IMR-90 (cell line): ENCODE data around the gene MMP24. TPM values are rescaled to one million over a fixed set of nuclear protein-coding genes. Genes with fewer than 3 reads are reported as not detected.

Experiments
- ATAC-seq: fragments of 200-7000 bp; cut with Tn5 transposase; 2 replicates; pipeline ENCODE4 v1.9.1; 2020; ENCODE audit warnings: low read depth, mild to moderate bottlenecking, moderate library complexity
- BruUV-seq: library from RNA; stranded (reverse); fragments of 400-500 nt; replicated peaks from 2 replicates; lab custom pipeline; 2021; lab: Mats Ljungman, UMichigan
- CTCF ChIA-PET: fragments of 300-600 bp; formaldehyde crosslinking; extraction: SDS; loops from one replicate; lab custom pipeline; 2021; ENCODE audit warnings: antibody characterized with exemption; lab: Yijun Ruan, JAX
- POLR2A ChIA-PET: fragments of 300-600 bp; sonication (Branson Sonifier 250); formaldehyde crosslinking; loops from one replicate; lab custom pipeline; 2022; ENCODE audit warnings: antibody characterized with exemption; ENCODE audit not compliant: unreplicated experiment; lab: Charles Lee
- DNase-seq: peaks from one replicate; pipeline ENCODE4 v3.0.0; 2013
- H2AFZ ChIP-seq: replicated peaks from 2 replicates; pipeline ENCODE3; 2013; ENCODE audit warnings: low read length, mild to moderate bottlenecking; ENCODE audit not compliant: poor library complexity
- H2AK5ac ChIP-seq: 2 replicates; pipeline ENCODE4 v1.6.1; 2013; ENCODE audit warnings: low read depth, low read length, inconsistent platforms
- H2AK9ac ChIP-seq: replicated peaks from 2 replicates; pipeline ENCODE3; 2013; ENCODE audit warnings: mild to moderate bottlenecking, low read depth, low read length, moderate library complexity; ENCODE audit not compliant: poor library complexity
- H2BK120ac ChIP-seq: 2 replicates; pipeline ENCODE4 v1.6.1; 2013; ENCODE audit warnings: low read depth, low read length, inconsistent platforms
- H2BK15ac ChIP-seq: 3 replicates; pipeline ENCODE4 v1.6.1; 2013; ENCODE audit warnings: low read depth, low read length, inconsistent platforms
- H2BK20ac ChIP-seq: 2 replicates; pipeline ENCODE4 v1.6.1; 2013; ENCODE audit warnings: low read depth, mild to moderate bottlenecking, inconsistent platforms, low read length, moderate library complexity
- H2BK5ac ChIP-seq: 2 replicates; pipeline ENCODE4 v1.6.1; 2013; ENCODE audit warnings: mild to moderate bottlenecking, low read depth, low read length, inconsistent platforms; ENCODE audit not compliant: poor library complexity, severe bottlenecking
- H3K14ac ChIP-seq: replicated peaks from 2 replicates; pipeline ENCODE4 v1.6.1; 2013; ENCODE audit warnings: low read depth, low read length, inconsistent platforms
- H3K18ac ChIP-seq: 2 replicates; pipeline ENCODE4 v1.6.1; 2013; ENCODE audit warnings: low read depth, low read length, control low read depth
- H3K23ac ChIP-seq: 2 replicates; pipeline ENCODE4 v1.6.1; 2013; ENCODE audit warnings: low read depth, low read length, inconsistent platforms
- H3K27ac ChIP-seq: 2 replicates; pipeline ENCODE4 v1.5.1; 2013; ENCODE audit warnings: mild to moderate bottlenecking, control low read depth, low read length; ENCODE audit not compliant: insufficient read depth
- H3K27me3 ChIP-seq: 2 replicates; pipeline ENCODE4 v1.6.1; 2013; ENCODE audit warnings: low read length; ENCODE audit not compliant: control insufficient read depth, insufficient read depth
- H3K36me3 ChIP-seq: 2 replicates; pipeline ENCODE4 v1.6.1; 2013; ENCODE audit warnings: low read length, mixed read lengths; ENCODE audit not compliant: control insufficient read depth, insufficient read depth
- H3K4ac ChIP-seq: 2 replicates; pipeline ENCODE4 v1.6.1; 2013; ENCODE audit warnings: low read depth, low read length, inconsistent platforms
- H3K4me1 ChIP-seq: 2 replicates; pipeline ENCODE4 v1.6.1; 2013; ENCODE audit warnings: low read length, mixed read lengths; ENCODE audit not compliant: control insufficient read depth, insufficient read depth
- H3K4me2 ChIP-seq: 2 replicates; pipeline ENCODE4 v1.6.1; 2013; ENCODE audit warnings: low read depth, mild to moderate bottlenecking, control low read depth, low read length, moderate library complexity
- H3K4me3 ChIP-seq: 2 replicates; pipeline ENCODE4 v1.5.1; 2013; ENCODE audit warnings: low read depth, mild to moderate bottlenecking, control low read depth, low read length, moderate library complexity; ENCODE audit not compliant: insufficient read depth
- H3K56ac ChIP-seq: 2 replicates; pipeline ENCODE4 v1.6.1; 2013; ENCODE audit warnings: low read length, inconsistent platforms; ENCODE audit not compliant: insufficient read depth; ENCODE audit errors: extremely low read depth
- H3K79me1 ChIP-seq, 2 experiments: 2 replicates each; pipeline ENCODE4 v1.6.1; 2013; ENCODE audit warnings: low read length in 2 of 2, inconsistent platforms in 1 of 2, low read depth in 1 of 2
- H3K9ac ChIP-seq: 2 replicates; pipeline ENCODE4 v1.6.1; 2013; ENCODE audit warnings: low read depth, low read length, control low read depth
- H3K9me1 ChIP-seq: 2 replicates; pipeline ENCODE4 v1.6.1; 2013; ENCODE audit warnings: low read length, inconsistent platforms; ENCODE audit not compliant: insufficient read depth
- H3K9me3 ChIP-seq: 2 replicates; pipeline ENCODE4 v1.6.1; 2013; ENCODE audit warnings: low read length; ENCODE audit not compliant: control insufficient read depth, insufficient read depth
- H4K20me1 ChIP-seq: 2 replicates; pipeline ENCODE4 v1.6.1; 2013; ENCODE audit warnings: low read length, inconsistent platforms; ENCODE audit not compliant: insufficient read depth
- H4K5ac ChIP-seq: 2 replicates; pipeline ENCODE4 v1.6.1; 2013; ENCODE audit warnings: mild to moderate bottlenecking, low read depth, low read length, control low read depth
- H4K8ac ChIP-seq, 2 experiments: 2 replicates each; pipeline ENCODE4 v1.6.1; 2013; ENCODE audit warnings: low read depth in 2 of 2, low read length in 2 of 2, control low read depth in 1 of 2, inconsistent platforms in 1 of 2
- H4K91ac ChIP-seq: 2 replicates; pipeline ENCODE4 v1.6.1; 2013; ENCODE audit warnings: low read depth, low read length, inconsistent platforms; ENCODE audit not compliant: insufficient read depth
- BHLHE40 ChIP-seq: fragments of 150-350 bp; IDR thresholded peaks from 2 replicates; pipeline ENCODE4 v1.6.1; 2016; ENCODE audit warnings: mild to moderate bottlenecking, low read depth, low read length
- CEBPB ChIP-seq: IDR thresholded peaks from 2 replicates; pipeline ENCODE4 v1.6.1; 2012; ENCODE audit warnings: low read depth, low read length, improper control_type of control experiment
- CHD1 ChIP-seq: IDR thresholded peaks from 2 replicates; pipeline ENCODE4 v1.6.1; 2012; ENCODE audit warnings: low read depth, low read length, improper control_type of control experiment
- CTCF ChIP-seq: conservative IDR thresholded peaks from 2 replicates; pipeline ENCODE4 v1.5.1; 2012; ENCODE audit warnings: mild to moderate bottlenecking, low read depth, low read length, improper control_type of control experiment
- ELK1 ChIP-seq: fragments of 150-350 bp; IDR thresholded peaks from 2 replicates; pipeline ENCODE4 v1.6.1; 2016; ENCODE audit warnings: low read depth, mild to moderate bottlenecking, low read length, moderate library complexity, borderline replicate concordance
- FOS ChIP-seq: fragments of 150-350 bp; IDR thresholded peaks from 2 replicates; pipeline ENCODE4 v1.6.1; 2016; ENCODE audit warnings: low read depth, low read length
- MAFK ChIP-seq: IDR thresholded peaks from 2 replicates; pipeline ENCODE4 v1.6.1; 2012; ENCODE audit warnings: low read depth, low read length, improper control_type of control experiment
- MAZ ChIP-seq: IDR thresholded peaks from 2 replicates; pipeline ENCODE4 v1.6.1; 2012; ENCODE audit warnings: low read depth, mild to moderate bottlenecking, low read length, improper control_type of control experiment, moderate library complexity, borderline replicate concordance
- MXI1 ChIP-seq: IDR thresholded peaks from 2 replicates; pipeline ENCODE4 v1.6.1; 2012; ENCODE audit warnings: low read depth, mild to moderate bottlenecking, low read length, moderate library complexity, borderline replicate concordance
- NFE2L2 ChIP-seq: fragments of 150-350 bp; IDR thresholded peaks from 2 replicates; pipeline ENCODE4 v1.6.1; 2016; ENCODE audit warnings: low read depth, mild to moderate bottlenecking, low read length
- POLR2A ChIP-seq: IDR thresholded peaks from 2 replicates; pipeline ENCODE4 v1.6.1; 2012; ENCODE audit warnings: mild to moderate bottlenecking, low read depth, low read length
- RAD21 ChIP-seq: IDR thresholded peaks from 2 replicates; pipeline ENCODE4 v1.6.1; 2012; ENCODE audit warnings: low read length, improper control_type of control experiment
- RCOR1 ChIP-seq: IDR thresholded peaks from 2 replicates; pipeline ENCODE4 v1.6.1; 2012; ENCODE audit warnings: mild to moderate bottlenecking, low read length, improper control_type of control experiment; ENCODE audit not compliant: insufficient replicate concordance
- RFX5 ChIP-seq: IDR thresholded peaks from 2 replicates; pipeline ENCODE4 v1.8.0; 2012; ENCODE audit warnings: low read depth, mild to moderate bottlenecking, low read length, moderate library complexity
- USF2 ChIP-seq: fragments of 150-350 bp; IDR thresholded peaks from 2 replicates; pipeline ENCODE4 v1.6.1; 2017; ENCODE audit warnings: mild to moderate bottlenecking, antibody characterized with exemption, low read length, low read depth
- WGBS, 2 experiments: methylation state at CpG; one replicate each; pipeline versions ENCODE4 v1.1.5 to v1.1.7; 2013; ENCODE audit warnings: missing lambda C conversion rate in 2 of 2; ENCODE audit not compliant: insufficient read length in 1 of 2; ENCODE audit errors: extremely low coverage in 2 of 2; 5-methylcytosine and 5-hydroxymethylcytosine counted together
- dilution Hi-C: fragments of 300-500 bp; cut with HindIII; formaldehyde crosslinking; loops from one replicate; pipeline ENCODE4 v1.14.3; 2018; ENCODE audit warnings: low sequenced_read_pairs; ENCODE audit not compliant: unreplicated experiment
- in situ Hi-C: fragments of 300-500 bp; cut with MboI; formaldehyde crosslinking; loops from 3 replicates; pipeline ENCODE4 v1.14.3; 2019; ENCODE audit warnings: low sequenced_read_pairs, inconsistent platforms, mixed read lengths
- intact Hi-C: fragments of 100-400 bp; cut with micrococcal nuclease; formaldehyde crosslinking; loops from 2 replicates; pipeline ENCODE4 v1.10.0; 2022
- polyA plus RNA-seq, 3 experiments: library from polyadenylated mRNA; depleted of rRNA; stranded (reverse); fragments of >200 nt; gene quantifications; 2 replicates each; pipeline ENCODE4 v1.2.3, GENCODE V29; 2012; ENCODE audit warnings: low replicate concordance in 1 of 3
- total RNA-seq: library from RNA; depleted of rRNA; stranded (reverse); fragments of >200 nt; gene quantifications from 2 replicates; pipeline ENCODE4 v1.2.3, GENCODE V29; 2012

MMP24 gene
- total and polyA plus RNA-seq, 2 of the 4 experiments (the other 2 are of a cell fraction) = 0.36 to 0.79 TPM

DNA sequence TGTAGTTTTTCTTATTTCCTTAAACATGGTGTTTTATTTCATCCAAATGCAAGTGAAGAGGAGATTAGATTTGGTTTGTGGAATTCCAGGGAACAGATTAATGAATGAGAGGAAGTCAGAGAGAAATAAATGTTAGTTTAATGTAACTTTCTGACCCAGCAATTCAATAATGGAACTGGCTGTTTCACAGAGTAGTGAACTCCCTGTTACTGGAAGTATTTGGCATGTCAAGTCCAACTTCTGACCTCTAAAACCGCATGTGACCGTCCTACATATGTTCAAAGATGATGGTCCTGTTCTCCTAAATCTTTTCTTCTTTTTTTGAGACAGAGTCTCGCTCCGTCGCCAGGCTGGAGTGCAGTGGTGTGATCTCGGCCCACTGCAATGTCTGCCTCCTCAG lies 35.9 kb upstream of the MMP24 start:
- no peak for DNase-seq
- WGBS, 2 experiments = 94% methylated on average over 5 of the region's 6 CpGs; no CpG with 5 or more reads in 1 of the 2 experiments

More for the DNA sequence above, 35.9 kb upstream of the MMP24 start:
- Histone ChIP-seq H3K14ac (0 out of 2 replicates have a peak overlapping the region, but pooled peaks have one; percentile 13), H3K18ac (no peak overlapping the region), H3K9ac (no peak overlapping the region), H3K27me3 (no peaks in the 10 kb centered on the region), H4K20me1 (no peaks in the 10 kb centered on the region), H2BK120ac (no peak overlapping the region), H2BK15ac (no peak overlapping the region), H3K9me3 (no peaks in the 10 kb centered on the region), H4K8ac (no peak overlapping the region), H4K91ac (no peak overlapping the region), H2BK5ac (no peak overlapping the region), H3K4me3 (no peak overlapping the region), H4K5ac (no peak overlapping the region), H3K4ac (no peak overlapping the region), H2AK5ac (no peak overlapping the region), H3K4me2 (no peak overlapping the region), H3K79me1 (no peaks in the 10 kb centered on the region), H3K9me1 (peaks cover 8% of the 10 kb centered on the region), H3K56ac (no peak overlapping the region), H3K4me1 (peaks cover 14% of the 10 kb centered on the region), H2AK9ac (no peak overlapping the region), H2AFZ (no peak overlapping the region), H3K27ac (no peak overlapping the region), H2BK20ac (no peak overlapping the region), H3K36me3 (no peaks in the 10 kb centered on the region), H3K23ac (no peak overlapping the region)
- ChIA-PET POLR2A (no interaction called here), CTCF (interaction anchor here (0.5 kb wide), 1 partner anchor 62 kb away, joined by 3 read pairs; no protein-coding TSS in a partner anchor)
- no peak for ATAC-seq
- dilution Hi-C loops = no loop called here
- BruUV-seq = no TSS peak
- intact Hi-C loops = no loop called here
- TF ChIP-seq CEBPB = no peak
- TF ChIP-seq FOS = no peak
- TF ChIP-seq USF2 = no peak
- TF ChIP-seq CTCF = no peak
- no peak for TF ChIP-seq MXI1
- no peak for TF ChIP-seq RCOR1
- TF ChIP-seq NFE2L2 = no peak
- no peak for TF ChIP-seq ELK1
- no peak for TF ChIP-seq MAFK
- no peak for TF ChIP-seq RFX5
- no peak for TF ChIP-seq POLR2A
- no peak for TF ChIP-seq CHD1
- no peak for TF ChIP-seq MAZ
- no peak for TF ChIP-seq RAD21
- no peak for TF ChIP-seq BHLHE40
- in situ Hi-C loops = no loop called here
